ENCODE results near the gene GVQW3.

Gene GVQW3

GRCh38 chr11:76448506-76448905 is 67.4 kb downstream of the GVQW3 start:
- DNase-seq: no peak

DNA sequence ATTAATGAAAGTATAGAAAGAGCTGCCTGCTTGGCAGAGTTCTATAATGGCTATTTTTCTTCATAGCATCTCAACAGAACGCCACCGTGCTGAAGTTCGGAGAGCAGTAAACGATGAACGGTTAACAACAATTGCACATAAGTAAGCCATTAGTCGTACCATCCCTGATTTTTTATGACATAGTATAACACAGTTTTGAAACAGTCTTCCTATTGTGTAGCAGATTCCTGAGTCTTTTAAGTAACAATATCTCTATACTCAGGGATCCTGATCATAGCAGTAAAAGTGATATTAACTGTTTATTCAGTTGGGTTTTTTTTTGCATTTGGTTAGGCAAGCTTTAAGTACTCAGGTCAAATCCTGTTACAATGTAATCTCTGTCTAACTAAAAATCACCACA is 72.1 kb downstream of the GVQW3 start:
- no peak for DNase-seq

DNA sequence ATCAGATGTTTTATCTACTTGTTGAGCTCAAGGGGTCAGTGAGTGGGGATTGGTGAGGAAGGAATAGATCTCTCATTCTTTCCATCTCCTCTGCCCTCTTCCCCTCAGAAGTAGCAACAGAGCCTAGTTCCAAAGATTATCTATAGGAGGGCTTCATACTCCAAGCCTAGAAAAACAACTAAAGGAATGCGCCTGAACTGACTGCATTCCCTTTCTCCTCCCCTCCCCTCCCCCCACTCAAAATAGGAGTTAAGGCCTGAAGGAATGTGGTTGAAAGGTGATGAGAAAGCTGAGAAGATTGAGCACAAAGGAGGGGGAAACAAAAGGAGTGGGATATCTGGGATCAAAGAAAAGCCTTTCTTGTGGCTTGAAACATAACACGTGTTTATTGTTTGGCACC is 74.2 kb downstream of the GVQW3 start:
- no peak for DNase-seq

DNA sequence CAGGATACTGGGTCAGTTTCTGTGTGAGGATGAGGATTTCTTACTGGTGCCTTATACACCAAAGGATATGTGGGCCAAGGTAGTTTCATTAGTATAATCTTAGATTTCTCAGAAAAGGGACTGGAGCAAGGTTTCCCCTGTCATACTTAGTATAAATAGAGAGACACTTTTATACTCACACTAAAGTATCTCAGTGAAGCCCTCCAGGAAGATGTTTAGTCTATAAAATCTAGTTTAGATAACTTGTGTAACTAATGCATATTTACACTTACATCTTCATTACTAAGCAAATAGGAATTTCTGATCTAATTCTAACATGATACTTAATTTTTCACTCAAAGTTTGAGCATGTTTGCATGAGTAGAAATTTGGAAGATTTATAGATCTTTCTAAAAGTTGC is 74.8 kb downstream of the GVQW3 start:
- no peak for DNase-seq

- no peak for DNase-seq
These were observed 75.4 kb downstream of the GVQW3 start for GRCh38 chr11:76456571-76456970.

All from activated gamma-delta T cell treated with Interleukin-2 at 50 U/mL for 16 hours (primary cell).